Liver (tissue), 9 donors: ENCODE data around the gene PCDH19. TPM values are rescaled to one million over a fixed set of nuclear protein-coding genes. Genes with fewer than 3 reads are reported as not detected.

ENCODE experiments used
- DNase-seq: peaks from one replicate; pipeline ENCODE4 v3.0.0-alpha.2; 2017; ENCODE audit warnings: low spot score
- H3K27ac ChIP-seq, 2 donors: one replicate each; pipeline ENCODE4 v1.7.0; 2013; ENCODE audit warnings: inconsistent platforms in 2 of 2, low read length in 2 of 2, control low read depth in 1 of 2, low read depth in 1 of 2, mild to moderate bottlenecking in 1 of 2
- H3K27me3 ChIP-seq, 4 donors: one replicate each; pipeline versions ENCODE4 v1.6.1 to v1.7.0; 2013; ENCODE audit warnings: low read length in 3 of 4, inconsistent platforms in 1 of 4, mild to moderate bottlenecking in 1 of 4, moderate library complexity in 1 of 4; ENCODE audit not compliant: control insufficient read depth in 4 of 4, insufficient read depth in 4 of 4
- H3K36me3 ChIP-seq, 4 donors: one replicate each; pipeline versions ENCODE4 v1.6.1 to v1.7.0; 2013; ENCODE audit warnings: low read length in 3 of 4, mild to moderate bottlenecking in 3 of 4, low read depth in 1 of 4, moderate library complexity in 1 of 4; ENCODE audit not compliant: control insufficient read depth in 4 of 4, insufficient read depth in 3 of 4
- H3K4me1 ChIP-seq, 4 donors: one replicate each; pipeline versions ENCODE4 v1.6.1 to v1.7.0; 2013; ENCODE audit warnings: low read length in 3 of 4, mild to moderate bottlenecking in 3 of 4, moderate library complexity in 1 of 4; ENCODE audit not compliant: control insufficient read depth in 4 of 4, insufficient read depth in 4 of 4
- H3K4me3 ChIP-seq, 3 donors: one replicate each; pipeline versions ENCODE4 v1.6.1 to v1.7.0; 2013; ENCODE audit warnings: low read length in 3 of 3, control low read depth in 1 of 3, low read depth in 1 of 3, mild to moderate bottlenecking in 1 of 3
- H3K9ac ChIP-seq, 2 donors: one replicate each; pipeline ENCODE4 v1.7.0; 2013; ENCODE audit warnings: low read length in 2 of 2, mild to moderate bottlenecking in 2 of 2, moderate library complexity in 2 of 2, control low read depth in 1 of 2, low read depth in 1 of 2
- H3K9me3 ChIP-seq, 4 donors: one replicate each; pipeline versions ENCODE4 v1.6.1 to v1.7.0; 2013; ENCODE audit warnings: low read length in 3 of 4; ENCODE audit not compliant: control insufficient read depth in 4 of 4
- ATF3 ChIP-seq: IDR thresholded peaks from 2 replicates; pipeline ENCODE4 v1.6.1; 2016; ENCODE audit warnings: antibody characterized with exemption
- EGR1 ChIP-seq, 2 donors: IDR thresholded peaks; 2 replicates each; pipeline ENCODE4 v1.6.1; 2016 to 2018; ENCODE audit warnings: antibody characterized with exemption in 2 of 2, low read depth in 2 of 2
- FOXA1 ChIP-seq: IDR thresholded peaks from 2 replicates; pipeline ENCODE4 v1.6.1; 2016; ENCODE audit warnings: antibody characterized with exemption
- GABPA ChIP-seq, 2 donors: IDR thresholded peaks in 1 of 2; conservative IDR thresholded peaks in 1 of 2; 2 replicates each; pipeline ENCODE4 v1.6.1; 2016; ENCODE audit warnings: antibody characterized with exemption in 2 of 2, mild to moderate bottlenecking in 1 of 2, moderate library complexity in 1 of 2
- HNF4A ChIP-seq, 2 donors: conservative IDR thresholded peaks; 2 replicates each; pipeline ENCODE4 v1.6.1; 2016; ENCODE audit warnings: antibody characterized with exemption in 2 of 2, mild to moderate bottlenecking in 2 of 2
- HNF4G ChIP-seq: IDR thresholded peaks from 2 replicates; pipeline ENCODE4 v1.6.1; 2016; ENCODE audit warnings: antibody characterized with exemption
- JUND ChIP-seq, 2 donors: IDR thresholded peaks; 2 replicates each; pipeline ENCODE4 v1.6.1; 2016; ENCODE audit warnings: antibody characterized with exemption in 2 of 2
- MAX ChIP-seq: IDR thresholded peaks from 2 replicates; pipeline ENCODE4 v1.6.1; 2016; ENCODE audit warnings: antibody characterized with exemption
- RAD21 ChIP-seq, 2 donors: IDR thresholded peaks; 2 replicates each; pipeline ENCODE4 v1.6.1; 2016; ENCODE audit warnings: antibody characterized with exemption in 2 of 2, mild to moderate bottlenecking in 2 of 2
- REST ChIP-seq: IDR thresholded peaks from 2 replicates; pipeline ENCODE4 v1.6.1; 2016; ENCODE audit warnings: antibody characterized with exemption, mild to moderate bottlenecking
- RXRA ChIP-seq, 2 donors: IDR thresholded peaks; 2 replicates each; pipeline ENCODE4 v1.6.1; 2017 to 2018; ENCODE audit warnings: antibody characterized with exemption in 2 of 2, mild to moderate bottlenecking in 1 of 2
- SP1 ChIP-seq: IDR thresholded peaks from 2 replicates; pipeline ENCODE4 v1.6.1; 2018; ENCODE audit warnings: antibody characterized with exemption, mild to moderate bottlenecking
- YY1 ChIP-seq: IDR thresholded peaks from 2 replicates; pipeline ENCODE4 v1.6.1; 2016; ENCODE audit warnings: antibody characterized with exemption, mild to moderate bottlenecking
- ZBTB33 ChIP-seq: IDR thresholded peaks from 2 replicates; pipeline ENCODE4 v1.6.1; 2016; ENCODE audit warnings: antibody characterized with exemption
- WGBS: extraction: QIAGEN DNeasy Blood & Tissue Kit; methylation state at CpG from one replicate; pipeline ENCODE4 v1.1.7; 2013; 5-methylcytosine and 5-hydroxymethylcytosine counted together
- polyA plus RNA-seq, 2 donors: library from polyadenylated mRNA; stranded (reverse) in 1 of 2; unstranded in 1 of 2; fragments of 200-250 nt in 1 of 2; fragments of >200 nt in 1 of 2; fragmentation: Nextera tagmentation in 1 of 2; extraction: Ambion mirVana in 1 of 2; gene quantifications; one replicate each; pipeline versions ENCODE4 v1.2.1 to v1.2.3, GENCODE V29; 2013 to 2015
- total RNA-seq, 2 donors: library from RNA; depleted of rRNA; stranded (reverse); fragments of >200 nt; gene quantifications; one replicate each; pipeline ENCODE4 v1.2.3, GENCODE V29; 2014
- donor health status: healthy.
- donor health status: healthy.
- donor health status: healthy.
- donor health status: healthy.
- donor health status: healthy.

PCDH19 gene
- total and polyA plus RNA-seq, 4 donors = 0.03 to 0.44 (median 0.17) TPM; not detected in 1

- Histone ChIP-seq H3K9me3 (no peaks in the 10 kb centered on the region), H3K4me3 (no peak overlapping the region), H3K27me3 (no peaks in the 10 kb centered on the region), H3K9ac (no peak overlapping the region), H3K4me1 (peaks cover 0 to 3% (median 0%) of the 10 kb centered on the region in 4 donors), H3K36me3 (no peaks in the 10 kb centered on the region), H3K27ac (no peak overlapping the region)
- TF ChIP-seq HNF4A (conservative IDR thresholded peaks at IDR 0.05) = peak; percentile 22 to 27
- TF ChIP-seq SP1 = no peak
- 39% methylated on average over 3 of the region's 3 CpGs for WGBS
- no peak for DNase-seq
These were observed 53.6 kb downstream of the PCDH19 start for GRCh38 chrX:100356351-100356896.

GRCh38 chrX:100355680-100356079, 54.4 kb downstream of the PCDH19 start:
- Histone ChIP-seq H3K4me3 (no peak overlapping the region), H3K27me3 (no peaks in the 10 kb centered on the region), H3K9me3 (no peaks in the 10 kb centered on the region), H3K36me3 (no peaks in the 10 kb centered on the region), H3K9ac (no peak overlapping the region), H3K4me1 (peaks cover 0 to 3% (median 0%) of the 10 kb centered on the region in 4 donors), H3K27ac (no peak overlapping the region)
- WGBS = 86% methylated on average over 3 of the region's 3 CpGs
- no peak for DNase-seq
- TF ChIP-seq GABPA (IDR thresholded peaks at IDR 0.05 in 1 of 2, conservative IDR thresholded peaks at IDR 0.05 in 1 of 2) (no peak), JUND (IDR thresholded peaks at IDR 0.05) (no peak)

- Histone ChIP-seq H3K4me1 (peaks cover 0 to 3% (median 0%) of the 10 kb centered on the region in 4 donors), H3K36me3 (no peaks in the 10 kb centered on the region), H3K27me3 (no peaks in the 10 kb centered on the region), H3K9ac (no peak overlapping the region), H3K4me3 (no peak overlapping the region), H3K9me3 (no peaks in the 10 kb centered on the region), H3K27ac (no peak overlapping the region)
- 65% methylated on average over 4 of the region's 4 CpGs for WGBS
- no peak for DNase-seq
- TF ChIP-seq EGR1 (IDR thresholded peaks at IDR 0.05; ENCODE audit: low read depth in 2 of 2) (no peak), RXRA (IDR thresholded peaks at IDR 0.05) (no peak), FOXA1 (no peak), ATF3 (no peak), HNF4G (no peak), JUND (IDR thresholded peaks at IDR 0.05) (no peak), GABPA (IDR thresholded peaks at IDR 0.05 in 1 of 2, conservative IDR thresholded peaks at IDR 0.05 in 1 of 2) (no peak), MAX (no peak), REST (no peak), ZBTB33 (no peak), RAD21 (IDR thresholded peaks at IDR 0.05) (no peak), YY1 (no peak)
These were observed 56.7 kb downstream of the PCDH19 start for GRCh38 chrX:100353326-100353725.
